Fibroblast of villous mesenchyme (primary cell): ENCODE results near the gene ENTPD2. TPM values are rescaled to one million over a fixed set of nuclear protein-coding genes. Genes with fewer than 3 reads are reported as not detected.
"Not testable (repeated sequence)": the region's sequence is repeated elsewhere in the genome, so short reads cannot be mapped to it uniquely, and the experiment has no call there.

Experiments used
- DNase-seq: peaks from one replicate; pipeline ENCODE4 v3.0.0-alpha.2; 2010; ENCODE audit warnings: low read depth
- H3K4me3 ChIP-seq: 2 replicates; pipeline ENCODE4 v1.5.1; 2011; ENCODE audit warnings: low read depth, mild to moderate bottlenecking, low read length
- CTCF ChIP-seq: IDR thresholded peaks from 2 replicates; pipeline ENCODE4 v1.5.1; 2012; ENCODE audit warnings: low read depth, mild to moderate bottlenecking, low read length; ENCODE audit not compliant: insufficient read depth
- total RNA-seq: library from RNA; depleted of rRNA; stranded (reverse); fragments of >200 nt; gene quantifications from 2 replicates; pipeline ENCODE4 v1.2.3, GENCODE V29; 2012

ENTPD2 gene
- total RNA-seq, 1 donor, result not detected

- peak; percentile 31 for DNase-seq
- no peak for TF ChIP-seq CTCF
- no peak overlapping the region for H3K4me3 ChIP-seq
These were observed 46.6 kb downstream of the ENTPD2 start for GRCh38 chr9:137007108-137007815.

GRCh38 chr9:137006116-137007003, 47.5 kb downstream of the ENTPD2 start:
- peak; percentile 16 for DNase-seq
- H3K4me3 ChIP-seq, result no peak overlapping the region
- no peak for TF ChIP-seq CTCF

GRCh38 chr9:137004285-137004684, 49.6 kb downstream of the ENTPD2 start:
- H3K4me3 ChIP-seq, DNase-seq: not testable (repeated sequence)
- TF ChIP-seq CTCF, result peak; percentile 31

GRCh38 chr9:137002646-137003041, 51.2 kb downstream of the ENTPD2 start:
- H3K4me3 ChIP-seq, result no peak overlapping the region
- no peak for DNase-seq
- TF ChIP-seq CTCF, result no peak

- no peak for TF ChIP-seq CTCF
- DNase-seq, result no peak
- H3K4me3 ChIP-seq, result no peak overlapping the region
These were observed 51.8 kb downstream of the ENTPD2 start for GRCh38 chr9:137001857-137002645.

- no peak for TF ChIP-seq CTCF
- DNase-seq, result peak; percentile 83
- H3K4me3 ChIP-seq, result no peak overlapping the region
These were observed 53.5 kb downstream of the ENTPD2 start for GRCh38 chr9:137000177-137000930.
